GM21576 (cell line): ENCODE results near the gene ARPC1A.
"Not testable (repeated sequence)": the region's sequence is repeated elsewhere in the genome, so short reads cannot be mapped to it uniquely, and the experiment has no call there.

Experiments
- ATAC-seq: cut with Tn5 transposase; IDR thresholded peaks from one replicate; pipeline ENCODE4 v1.9.1; 2021; ENCODE audit warnings: mild to moderate bottlenecking, moderate library complexity; ENCODE audit not compliant: unreplicated experiment

The ARPC1A gene

GRCh38 chr7:99320371-99320770, 5.3 kb upstream of the ARPC1A start:
- no peak for ATAC-seq

- ATAC-seq: not testable (repeated sequence)
Observed at GRCh38 chr7:99322659-99323058, 3.0 kb upstream of the ARPC1A start.

- ATAC-seq: no peak
Observed at GRCh38 chr7:99324559-99324958, 1.1 kb upstream of the ARPC1A start.

GRCh38 chr7:99325001-99325493, 651 bp upstream of the ARPC1A start:
- ATAC-seq: no peak

- no peak for ATAC-seq
Observed at GRCh38 chr7:99326408-99326782, 697 bp downstream of the ARPC1A start.

GRCh38 chr7:99330314-99330961, 4.7 kb downstream of the ARPC1A start:
- ATAC-seq: not testable (repeated sequence)

GRCh38 chr7:99331002-99331401, 5.3 kb downstream of the ARPC1A start:
- no peak for ATAC-seq

- no peak for ATAC-seq
Observed at GRCh38 chr7:99339595-99339994, 13.9 kb downstream of the ARPC1A start.

GRCh38 chr7:99340659-99341058, 15.0 kb downstream of the ARPC1A start:
- no peak for ATAC-seq

GRCh38 chr7:99344061-99344647, 18.5 kb downstream of the ARPC1A start:
- no peak for ATAC-seq

- ATAC-seq: not testable (repeated sequence)
Observed at GRCh38 chr7:99350641-99351040, 24.9 kb downstream of the ARPC1A start.

GRCh38 chr7:99352247-99352646, 26.5 kb downstream of the ARPC1A start:
- no peak for ATAC-seq

GRCh38 chr7:99355098-99355497, 29.4 kb downstream of the ARPC1A start:
- ATAC-seq: no peak

- no peak for ATAC-seq
Observed at GRCh38 chr7:99357701-99358490, 32.2 kb downstream of the ARPC1A start.

- not testable (repeated sequence) for ATAC-seq
Observed at GRCh38 chr7:99358521-99358920, 32.8 kb downstream of the ARPC1A start.

- no peak for ATAC-seq
Observed at GRCh38 chr7:99359465-99360154, 33.9 kb downstream of the ARPC1A start.

- ATAC-seq: no peak
Observed at GRCh38 chr7:99362801-99363200, 37.1 kb downstream of the ARPC1A start.

GRCh38 chr7:99363286-99363685, 37.6 kb downstream of the ARPC1A start:
- ATAC-seq: no peak

GRCh38 chr7:99365318-99366141, 39.8 kb downstream of the ARPC1A start:
- no peak for ATAC-seq

- no peak for ATAC-seq
Observed at GRCh38 chr7:99366646-99367045, 40.9 kb downstream of the ARPC1A start.
